H9 (cell line): ENCODE measurements around the gene LPGAT1. TPM values are rescaled to one million over a fixed set of nuclear protein-coding genes. Genes with fewer than 3 reads are reported as not detected.

Experiments
- DNase-seq: peaks from one replicate; pipeline ENCODE4 v3.0.0-alpha.2; 2017
- H2AFZ ChIP-seq: one replicate; pipeline ENCODE4 v1.6.1; 2013; ENCODE audit warnings: mild to moderate bottlenecking, low read length, control low read depth, moderate library complexity
- H2AK5ac ChIP-seq: 2 replicates; pipeline ENCODE4 v1.6.1; 2013; ENCODE audit warnings: low read length, control low read depth, mixed read lengths; ENCODE audit not compliant: insufficient read length
- H2BK120ac ChIP-seq: one replicate; pipeline ENCODE4 v1.6.1; 2013; ENCODE audit warnings: low read depth, mild to moderate bottlenecking, low read length, control low read depth, inconsistent platforms; ENCODE audit not compliant: poor library complexity, severe bottlenecking
- H2BK12ac ChIP-seq: 2 replicates; pipeline ENCODE4 v1.6.1; 2013; ENCODE audit warnings: low read length, control low read depth, mixed read lengths, low read depth; ENCODE audit not compliant: insufficient read length
- H2BK15ac ChIP-seq: 2 replicates; pipeline ENCODE4 v1.6.1; 2013; ENCODE audit warnings: low read depth, low read length, control low read depth
- H2BK20ac ChIP-seq: one replicate; pipeline ENCODE4 v1.6.1; 2013; ENCODE audit warnings: low read depth, mild to moderate bottlenecking, low read length, control low read depth, inconsistent platforms; ENCODE audit not compliant: poor library complexity, severe bottlenecking
- H2BK5ac ChIP-seq: 2 replicates; pipeline ENCODE4 v1.6.1; 2013; ENCODE audit warnings: low read length, control low read depth, mixed read lengths; ENCODE audit not compliant: insufficient read length
- H3K14ac ChIP-seq: 2 replicates; pipeline ENCODE4 v1.6.1; 2013; ENCODE audit warnings: low read length, control low read depth; ENCODE audit not compliant: insufficient read depth
- H3K18ac ChIP-seq: 2 replicates; pipeline ENCODE4 v1.6.1; 2013; ENCODE audit warnings: low read depth, mild to moderate bottlenecking, mixed read lengths, low read length, control low read depth; ENCODE audit not compliant: insufficient read length
- H3K23ac ChIP-seq: 2 replicates; pipeline ENCODE4 v1.6.1; 2013; ENCODE audit warnings: low read length, control low read depth, mixed read lengths, low read depth; ENCODE audit not compliant: insufficient read length
- H3K23me2 ChIP-seq: 2 replicates; pipeline ENCODE4 v1.6.1; 2013; ENCODE audit warnings: low read depth, mild to moderate bottlenecking, mixed read lengths, low read length, control low read depth; ENCODE audit not compliant: insufficient read length, poor library complexity, severe bottlenecking
- H3K27ac ChIP-seq: 2 replicates; pipeline ENCODE4 v1.5.1; 2013; ENCODE audit warnings: low read length, control low read depth, mixed read lengths, low read depth; ENCODE audit not compliant: insufficient read length
- H3K27me3 ChIP-seq: 2 replicates; pipeline ENCODE4 v1.6.1; 2013; ENCODE audit warnings: low read length, control low read depth, inconsistent platforms; ENCODE audit not compliant: insufficient read depth
- H3K4ac ChIP-seq: 2 replicates; pipeline ENCODE4 v1.6.1; 2013; ENCODE audit warnings: low read depth, mild to moderate bottlenecking, control low read depth, inconsistent platforms, low read length, moderate library complexity
- H3K4me1 ChIP-seq: 2 replicates; pipeline ENCODE4 v1.6.1; 2013; ENCODE audit warnings: low read length, control low read depth, inconsistent platforms; ENCODE audit not compliant: insufficient read depth
- H3K4me2 ChIP-seq: 2 replicates; pipeline ENCODE4 v1.6.1; 2013; ENCODE audit warnings: low read length, control low read depth, mixed read lengths; ENCODE audit not compliant: insufficient read length, insufficient read depth
- H3K56ac ChIP-seq: 2 replicates; pipeline ENCODE4 v1.6.1; 2013; ENCODE audit warnings: low read depth, mild to moderate bottlenecking, mixed read lengths, low read length, control low read depth; ENCODE audit not compliant: insufficient read length
- H3K79me1 ChIP-seq: 2 replicates; pipeline ENCODE4 v1.6.1; 2013; ENCODE audit warnings: low read depth, mild to moderate bottlenecking, moderate library complexity, low read length, control low read depth, inconsistent platforms; ENCODE audit not compliant: insufficient read depth, poor library complexity, severe bottlenecking
- H3K79me2 ChIP-seq: 2 replicates; pipeline ENCODE4 v1.6.1; 2013; ENCODE audit warnings: low read length, control low read depth, inconsistent platforms; ENCODE audit not compliant: insufficient read depth
- H3K9ac ChIP-seq: 2 replicates; pipeline ENCODE4 v1.6.1; 2013; ENCODE audit warnings: low read length, control low read depth, mixed read lengths; ENCODE audit not compliant: insufficient read length; ENCODE audit errors: extremely low read depth
- H3K9me3 ChIP-seq: one replicate; pipeline ENCODE4 v1.6.1; 2013; ENCODE audit warnings: low read depth, low read length, inconsistent platforms; ENCODE audit not compliant: control insufficient read depth
- H3T11ph ChIP-seq: one replicate; pipeline ENCODE4 v1.6.1; 2013; ENCODE audit warnings: mild to moderate bottlenecking, low read length, control low read depth, inconsistent platforms
- H4K20me1 ChIP-seq: one replicate; pipeline ENCODE4 v1.6.1; 2013; ENCODE audit not compliant: control insufficient read depth, insufficient read length, insufficient read depth
- H4K5ac ChIP-seq: 2 replicates; pipeline ENCODE4 v1.6.1; 2013; ENCODE audit warnings: low read depth, mild to moderate bottlenecking, mixed read lengths, low read length, control low read depth; ENCODE audit not compliant: insufficient read length
- H4K8ac ChIP-seq: replicated peaks from 2 replicates; pipeline ENCODE4 v1.6.1; 2013; ENCODE audit warnings: low read length, control low read depth, mixed read lengths, low read depth; ENCODE audit not compliant: insufficient read length
- H4K91ac ChIP-seq: 2 replicates; pipeline ENCODE4 v1.6.1; 2013; ENCODE audit warnings: low read depth, mild to moderate bottlenecking, moderate library complexity, mixed read lengths, low read length, control low read depth; ENCODE audit not compliant: insufficient read length
- H3K27ac Mint-ChIP-seq, 3 experiments: 2 replicates in 2 of 3; 3 replicates in 1 of 3; pipeline ENCODE4 v1.8.0; 2020 to 2021; ENCODE audit warnings: mixed read lengths in 3 of 3, mild to moderate bottlenecking in 1 of 3, moderate library complexity in 1 of 3
- H3K27me3 Mint-ChIP-seq: 2 replicates; pipeline ENCODE4 v1.8.0; 2021; ENCODE audit warnings: low read depth, mild to moderate bottlenecking, moderate library complexity, mixed read lengths
- H3K36me3 Mint-ChIP-seq, 3 experiments: 2 replicates in 2 of 3; 3 replicates in 1 of 3; pipeline ENCODE4 v1.8.0; 2020 to 2021; ENCODE audit warnings: low read depth in 3 of 3, mixed read lengths in 3 of 3; ENCODE audit not compliant: insufficient read depth in 1 of 3
- H3K4me1 Mint-ChIP-seq, 2 experiments: 2 replicates each; pipeline ENCODE4 v1.8.0; 2020; ENCODE audit warnings: mixed read lengths in 2 of 2
- H3K4me3 Mint-ChIP-seq, 2 experiments: 2 replicates in 1 of 2; 3 replicates in 1 of 2; pipeline ENCODE4 v1.8.0; 2020 to 2021; ENCODE audit warnings: mild to moderate bottlenecking in 2 of 2, mixed read lengths in 2 of 2, moderate library complexity in 1 of 2
- H3K9me3 Mint-ChIP-seq, 2 experiments: 2 replicates in 1 of 2; 3 replicates in 1 of 2; pipeline ENCODE4 v1.8.0; 2020; ENCODE audit warnings: mild to moderate bottlenecking in 2 of 2, mixed read lengths in 2 of 2, moderate library complexity in 1 of 2
- WGBS: extraction: QIAGEN DNeasy Blood & Tissue Kit; methylation state at CpG from one replicate; pipeline ENCODE4 v1.1.7; 2013; ENCODE audit warnings: missing lambda C conversion rate, low lambda C conversion rate, mixed read lengths; ENCODE audit not compliant: insufficient read length; ENCODE audit errors: extremely low coverage; 5-methylcytosine and 5-hydroxymethylcytosine counted together
- total RNA-seq: library from RNA; stranded (reverse); gene quantifications from 2 replicates; pipeline ENCODE4 v1.2.1, GENCODE V29; 2021
- TF ChIP-seq, protein P1 (sequence below): fragments of 200-600 bp; sonication (generic); conservative IDR thresholded peaks from 3 replicates; pipeline ENCODE4 v1.8.0; 2021; ENCODE audit warnings: antibody characterized with exemption, mild to moderate bottlenecking

Gene LPGAT1
- total RNA-seq, 1 experiment from 2014 or later, result 12.2 TPM

DNA sequence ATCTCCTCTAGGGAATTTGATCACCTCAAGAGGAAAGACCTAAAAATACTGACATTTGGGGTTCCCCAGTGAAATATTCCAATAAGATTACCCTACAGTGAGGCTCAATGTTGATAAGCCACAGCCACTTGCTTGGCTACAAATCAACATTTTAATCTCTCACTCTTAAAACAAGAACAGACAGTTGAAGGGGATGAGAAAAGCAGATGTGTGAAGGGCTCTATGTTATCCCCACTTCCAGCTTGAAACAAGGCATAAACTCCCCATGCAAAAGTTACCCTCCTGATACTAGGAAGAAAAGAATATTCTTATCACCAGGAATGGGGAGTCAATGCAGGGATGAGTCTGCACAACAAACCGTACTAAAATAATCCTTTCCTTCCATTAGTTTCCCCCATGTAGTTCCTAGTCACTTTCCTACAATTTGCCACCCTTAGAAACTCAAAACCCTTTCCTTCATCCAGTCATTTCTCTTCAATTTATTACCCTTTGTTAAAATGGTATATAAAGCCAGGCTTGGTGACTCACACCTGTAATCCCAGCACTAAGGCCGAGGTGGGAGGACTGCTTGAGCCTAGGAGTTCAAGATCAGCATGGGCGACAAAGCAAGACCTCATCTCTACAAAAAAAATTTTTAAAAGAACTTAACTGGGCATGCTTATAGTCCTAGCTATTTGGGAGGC is 29.5 kb downstream of the LPGAT1 start:
- H2AK5ac ChIP-seq, result no peak overlapping the region
- H3T11ph ChIP-seq, result no peak overlapping the region
- H2BK5ac ChIP-seq, result no peak overlapping the region
- H2AFZ ChIP-seq, result no peak overlapping the region
- H3K27me3 ChIP-seq, result no peaks in the 10 kb centered on the region
- peaks cover 16 to 18% of the 10 kb centered on the region in 2 experiments for H3K9me3 Mint-ChIP-seq
- H3K18ac ChIP-seq, result no peak overlapping the region
- no peaks in the 10 kb centered on the region for H3K9me3 ChIP-seq
- H3K23ac ChIP-seq, result no peak overlapping the region
- no peak overlapping the region for H4K8ac ChIP-seq
- peaks cover 5 to 6% of the 10 kb centered on the region in 2 experiments for H3K4me1 Mint-ChIP-seq
- H3K4me2 ChIP-seq, result no peak overlapping the region
- H4K91ac ChIP-seq, result no peak overlapping the region
- DNase-seq, result no peak
- H2BK15ac ChIP-seq, result no peak overlapping the region
- H3K14ac ChIP-seq, result no peak overlapping the region
- no peaks in the 10 kb centered on the region for H4K20me1 ChIP-seq
- H3K27me3 Mint-ChIP-seq, result no peaks in the 10 kb centered on the region
- H2BK20ac ChIP-seq, result no peak overlapping the region
- no peak overlapping the region for H2BK12ac ChIP-seq
- no peak overlapping the region for H3K9ac ChIP-seq
- no peaks in the 10 kb centered on the region for H3K23me2 ChIP-seq
- no peak overlapping the region for H2BK120ac ChIP-seq
- H3K4me3 Mint-ChIP-seq, result no peak overlapping the region
- H4K5ac ChIP-seq, result no peak overlapping the region
- no peak overlapping the region for H3K27ac Mint-ChIP-seq
- WGBS, result no CpG with 5 or more reads among the region's 3 CpGs
- peaks cover 12 to 27% (median 12%) of the 10 kb centered on the region in 3 experiments; a peak in 6 of 7 replicates for H3K36me3 Mint-ChIP-seq
- no peaks in the 10 kb centered on the region for H3K79me2 ChIP-seq
- no peak overlapping the region for H3K27ac ChIP-seq
- TF ChIP-seq, protein P1, sequence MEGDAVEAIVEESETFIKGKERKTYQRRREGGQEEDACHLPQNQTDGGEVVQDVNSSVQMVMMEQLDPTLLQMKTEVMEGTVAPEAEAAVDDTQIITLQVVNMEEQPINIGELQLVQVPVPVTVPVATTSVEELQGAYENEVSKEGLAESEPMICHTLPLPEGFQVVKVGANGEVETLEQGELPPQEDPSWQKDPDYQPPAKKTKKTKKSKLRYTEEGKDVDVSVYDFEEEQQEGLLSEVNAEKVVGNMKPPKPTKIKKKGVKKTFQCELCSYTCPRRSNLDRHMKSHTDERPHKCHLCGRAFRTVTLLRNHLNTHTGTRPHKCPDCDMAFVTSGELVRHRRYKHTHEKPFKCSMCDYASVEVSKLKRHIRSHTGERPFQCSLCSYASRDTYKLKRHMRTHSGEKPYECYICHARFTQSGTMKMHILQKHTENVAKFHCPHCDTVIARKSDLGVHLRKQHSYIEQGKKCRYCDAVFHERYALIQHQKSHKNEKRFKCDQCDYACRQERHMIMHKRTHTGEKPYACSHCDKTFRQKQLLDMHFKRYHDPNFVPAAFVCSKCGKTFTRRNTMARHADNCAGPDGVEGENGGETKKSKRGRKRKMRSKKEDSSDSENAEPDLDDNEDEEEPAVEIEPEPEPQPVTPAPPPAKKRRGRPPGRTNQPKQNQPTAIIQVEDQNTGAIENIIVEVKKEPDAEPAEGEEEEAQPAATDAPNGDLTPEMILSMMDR, result no peak
- H3K4me1 ChIP-seq, result no peaks in the 10 kb centered on the region
- H3K79me1 ChIP-seq, result peaks cover 2% of the 10 kb centered on the region
- H3K56ac ChIP-seq, result no peak overlapping the region
- no peak overlapping the region for H3K4ac ChIP-seq
